H1 (cell line): Measurements from ENCODE around the gene CTPS2. TPM values are rescaled to one million over a fixed set of nuclear protein-coding genes. Genes with fewer than 3 reads are reported as not detected.

Source experiments
- CREB1 ChIP-seq: IDR thresholded peaks from 2 replicates; pipeline ENCODE4 v1.6.1; 2012; ENCODE audit warnings: inconsistent platforms
- CTCF ChIP-seq, 3 experiments: IDR thresholded peaks; 1 replicate in 2 of 3; 2 replicates in 1 of 3; pipeline versions ENCODE4 v1.5.1 to v1.6.1; 2011; ENCODE audit warnings: low read length in 3 of 3, mild to moderate bottlenecking in 3 of 3, inconsistent platforms in 2 of 3, low read depth in 1 of 3, moderate library complexity in 1 of 3; ENCODE audit not compliant: insufficient read depth in 1 of 3; ENCODE audit errors: control extremely low read depth in 1 of 3
- EP300 ChIP-seq, 2 experiments: IDR thresholded peaks; 1 replicate in 1 of 2; 2 replicates in 1 of 2; pipeline ENCODE4 v1.6.1; 2011 to 2012; ENCODE audit warnings: low read depth in 2 of 2, low read length in 2 of 2, mild to moderate bottlenecking in 2 of 2, borderline replicate concordance in 1 of 2, inconsistent platforms in 1 of 2, moderate library complexity in 1 of 2
- MAFK ChIP-seq: IDR thresholded peaks from 2 replicates; pipeline ENCODE4 v1.6.1; 2012; ENCODE audit warnings: low read depth, mild to moderate bottlenecking, improper control_type of control experiment, low read length
- POLR2AphosphoS5 ChIP-seq: IDR thresholded peaks from 2 replicates; pipeline ENCODE4 v1.6.1; 2011; ENCODE audit warnings: low read depth, low read length
- RNF2 ChIP-seq: fragments of 200-900, 300-1000 bp; sonication (generic); IDR thresholded peaks from 2 replicates; pipeline ENCODE4 v1.7.1; 2016; ENCODE audit warnings: borderline replicate concordance, low read depth, mild to moderate bottlenecking, antibody characterized with exemption, low read length; ENCODE audit not compliant: poor library complexity, severe bottlenecking; ENCODE audit errors: missing control alignments
- SP1 ChIP-seq: IDR thresholded peaks from 2 replicates; pipeline ENCODE4 v1.6.1; 2011; ENCODE audit warnings: low read depth, low read length
- SP4 ChIP-seq: IDR thresholded peaks from 2 replicates; pipeline ENCODE4 v1.6.1; 2012; ENCODE audit warnings: low read length, inconsistent platforms
- polyA plus RNA-seq, 7 experiments: library from polyadenylated mRNA; depleted of rRNA in 3 of 7; stranded (reverse) in 5 of 7; unstranded in 2 of 7; fragments of >200 nt in 5 of 7; fragments of 200-250 nt in 2 of 7; gene quantifications; 1 replicate in 5 of 7; 2 replicates in 1 of 7; 4 replicates in 1 of 7; pipeline versions ENCODE4 v1.2.1 to v1.2.3, GENCODE V29; 2011 to 2013; ENCODE audit warnings: missing spikeins in 2 of 7, mixed read lengths in 2 of 7
- total RNA-seq: library from RNA; stranded (reverse); fragmentation: NEBNext Ultra II Directional; extraction: Animal tissue kit (Norgen Biotek cat#: 25700); gene quantifications from 2 replicates; pipeline ENCODE4 v1.2.1, GENCODE V29; 2021

Gene CTPS2
- total and polyA plus RNA-seq, 2 of the 8 experiments (the other 6 are each of a cell fraction or from before 2014, with no cell fraction given): 17.1 to 34.0 TPM

DNA sequence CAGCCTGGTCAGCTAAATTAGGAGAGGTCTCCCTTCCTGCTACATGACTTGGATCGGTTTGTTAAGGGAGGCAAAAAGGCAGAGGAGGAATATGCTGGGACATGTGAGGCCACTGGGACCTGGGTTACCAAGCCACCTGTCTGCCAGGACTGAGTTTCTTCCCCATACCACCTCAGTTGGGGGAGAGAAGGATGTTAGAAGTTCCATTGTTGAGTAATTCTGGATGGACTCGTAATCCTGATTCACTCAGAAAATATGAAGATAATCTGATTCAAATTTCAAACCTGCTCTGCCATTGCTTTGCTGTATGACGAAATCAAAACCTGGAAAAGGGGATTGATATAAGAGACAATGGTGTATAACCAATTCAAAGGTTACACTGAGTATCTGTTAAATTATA is 159.9 kb downstream of the CTPS2 start (continued):
- TF ChIP-seq CTCF (IDR thresholded peaks at IDR 0.05; ENCODE audit: control extremely low read depth in 1 of 3, insufficient read depth in 1 of 3, low read depth in 1 of 3, low read length in 3 of 3): no peak
- TF ChIP-seq EP300 (IDR thresholded peaks at IDR 0.05; ENCODE audit: borderline replicate concordance in 1 of 2, low read depth in 2 of 2, low read length in 2 of 2): no peak
- no peak for TF ChIP-seq SP1
- TF ChIP-seq POLR2AphosphoS5: no peak
- TF ChIP-seq CREB1: no peak
- TF ChIP-seq RNF2: no peak
- TF ChIP-seq MAFK: no peak
- TF ChIP-seq SP4: no peak
